NCI-H1105 treated with DMSO at 0.1 percent for 48 hours (cell line): ENCODE measurements around the gene ARHGAP19.
A peak's percentile ranks its signal among the peaks of the same experiment; 100 is the strongest.

Source experiments
- DNase-seq: peaks from one replicate; lab custom pipeline; 2025; lab: John Stamatoyannopoulos, UW

The ARHGAP19 gene

GRCh38 chr10:97228775-97229157 is 63.7 kb downstream of the ARHGAP19 start:
- no peak for DNase-seq

DNA sequence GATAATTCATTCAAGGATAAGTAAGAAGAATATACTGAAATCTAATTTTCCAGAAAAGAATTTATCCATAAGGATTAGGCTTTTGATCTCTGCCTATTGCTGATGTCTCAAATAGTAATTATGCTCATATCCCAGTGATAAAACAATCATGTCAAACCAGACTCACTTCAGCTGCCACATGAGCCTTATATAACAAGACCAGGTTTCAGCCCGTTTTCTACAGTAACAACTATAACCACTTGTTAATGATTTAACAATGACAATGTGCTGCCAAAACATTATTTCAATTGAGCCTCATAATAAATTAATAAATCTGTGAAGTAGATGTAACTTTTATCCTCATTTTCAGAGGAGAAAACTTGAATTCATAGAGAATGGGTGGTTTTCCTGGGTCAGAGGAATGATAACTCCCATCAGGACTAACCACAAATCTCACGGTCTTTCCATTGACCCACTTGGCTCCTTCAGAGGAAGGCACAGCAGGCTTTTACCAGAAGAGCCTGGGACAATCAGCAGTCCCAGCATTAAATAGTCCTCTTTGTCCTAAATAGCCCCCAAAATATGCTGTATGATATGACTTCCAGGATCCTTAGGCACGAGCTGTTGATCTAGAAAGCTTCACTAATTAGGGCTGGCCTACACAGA is 64.2 kb downstream of the ARHGAP19 start:
- DNase-seq: no peak

DNA sequence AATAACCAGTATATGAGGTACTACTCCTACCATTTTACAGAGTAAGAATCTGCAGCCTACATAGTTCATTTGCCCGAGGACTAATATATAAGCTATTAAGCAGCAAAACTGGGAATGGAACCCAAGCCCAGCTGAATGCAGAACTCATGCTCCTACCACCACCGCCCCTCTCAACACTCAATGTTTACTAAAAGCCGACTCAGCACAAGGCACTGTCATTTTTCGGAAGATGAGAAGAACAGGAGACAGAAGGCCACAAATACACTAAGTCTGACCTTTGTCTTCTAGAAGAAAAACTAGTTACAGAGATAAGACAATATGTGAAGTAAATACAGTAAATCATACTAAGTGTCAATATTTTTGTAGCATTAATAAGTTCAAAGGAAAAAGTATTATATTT is 66.0 kb downstream of the ARHGAP19 start:
- DNase-seq: no peak

DNA sequence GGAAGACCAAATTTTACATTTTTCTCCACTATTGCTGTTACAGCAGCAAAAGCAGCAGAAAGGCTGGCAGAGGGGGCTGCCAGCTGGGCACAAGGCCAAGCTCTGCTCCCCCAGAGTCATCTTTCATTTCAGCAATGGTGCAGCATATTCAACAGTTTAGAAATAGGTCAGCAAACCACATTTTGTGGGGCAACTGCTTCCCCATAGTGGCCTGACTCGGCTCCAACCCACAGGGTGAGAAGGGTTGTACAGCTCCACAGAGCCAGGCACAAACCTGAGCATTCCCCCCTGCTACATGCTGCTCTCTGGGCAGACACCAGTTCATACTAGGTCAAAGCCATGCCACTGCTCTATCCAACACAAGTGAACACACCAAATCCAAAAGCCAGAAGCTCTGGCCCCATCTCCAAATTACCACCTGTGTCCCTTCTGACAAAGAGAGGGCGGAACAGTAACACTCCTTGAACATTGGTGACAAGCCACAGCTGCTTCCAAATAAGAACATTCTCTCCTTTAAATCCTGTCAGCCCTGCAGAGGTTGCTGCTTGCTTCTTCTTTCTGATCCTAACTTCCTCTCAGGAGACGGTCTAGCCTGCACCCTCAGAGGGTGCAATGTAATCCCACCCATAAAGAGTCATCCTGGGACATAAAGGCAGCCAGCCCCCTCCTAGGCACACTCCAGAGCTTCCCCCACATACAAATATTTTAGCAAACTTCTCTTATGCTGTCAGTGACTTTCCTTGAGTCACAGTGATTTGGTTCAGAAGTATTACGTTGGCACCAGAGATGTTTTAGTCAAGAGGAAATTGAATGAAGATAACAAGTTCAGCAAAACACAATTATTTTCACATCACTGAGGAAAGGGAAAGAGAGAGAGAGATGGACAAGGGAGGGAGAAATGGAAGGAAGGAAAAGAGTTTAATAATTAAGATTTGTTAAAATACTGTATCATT is 67.7 kb downstream of the ARHGAP19 start:
- DNase-seq: no peak

GRCh38 chr10:97222326-97222961 is 70.0 kb downstream of the ARHGAP19 start:
- DNase-seq: no peak

DNA sequence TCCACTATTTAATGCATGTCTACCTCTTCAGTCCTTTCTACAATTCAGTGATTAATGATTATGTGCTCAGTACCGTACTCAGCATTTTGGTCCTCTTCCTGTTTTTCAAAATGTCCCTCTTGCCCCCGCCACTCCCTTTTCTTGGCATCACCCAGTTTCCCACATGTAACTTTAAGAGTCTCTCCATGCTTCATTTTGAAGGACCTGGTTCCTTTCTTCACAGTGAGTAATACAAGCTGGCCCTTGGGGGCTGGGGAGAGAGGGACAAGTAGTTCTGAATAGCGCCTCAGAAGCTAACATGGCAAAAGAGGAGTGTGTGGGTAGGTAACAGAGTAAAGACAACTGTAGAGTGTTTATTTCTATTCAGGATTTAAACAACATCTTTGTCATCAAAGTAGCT is 72.1 kb downstream of the ARHGAP19 start:
- no peak for DNase-seq

GRCh38 chr10:97217299-97217698 is 75.1 kb downstream of the ARHGAP19 start:
- no peak for DNase-seq

GRCh38 chr10:97215619-97216260 is 76.7 kb downstream of the ARHGAP19 start:
- DNase-seq: no peak

DNA sequence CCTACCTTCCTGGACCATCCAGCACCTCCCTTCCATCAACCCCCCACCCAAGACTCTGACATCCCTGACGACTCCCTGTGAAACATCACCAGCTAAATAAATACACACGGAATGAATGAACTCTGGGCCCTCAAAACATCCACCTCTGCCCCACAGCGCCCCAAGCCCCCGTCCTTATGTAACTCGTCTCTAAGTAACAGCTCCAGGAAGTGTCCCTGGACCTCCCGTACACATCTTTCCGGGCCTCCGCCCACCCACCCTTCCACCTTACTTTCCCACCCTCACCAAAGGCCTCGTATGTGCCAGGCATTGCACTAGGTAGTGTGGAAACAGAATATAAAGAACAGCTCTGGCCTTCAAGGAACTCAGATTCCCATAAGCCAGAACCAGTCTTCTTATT is 79.0 kb downstream of the ARHGAP19 start:
- DNase-seq: no peak

DNA sequence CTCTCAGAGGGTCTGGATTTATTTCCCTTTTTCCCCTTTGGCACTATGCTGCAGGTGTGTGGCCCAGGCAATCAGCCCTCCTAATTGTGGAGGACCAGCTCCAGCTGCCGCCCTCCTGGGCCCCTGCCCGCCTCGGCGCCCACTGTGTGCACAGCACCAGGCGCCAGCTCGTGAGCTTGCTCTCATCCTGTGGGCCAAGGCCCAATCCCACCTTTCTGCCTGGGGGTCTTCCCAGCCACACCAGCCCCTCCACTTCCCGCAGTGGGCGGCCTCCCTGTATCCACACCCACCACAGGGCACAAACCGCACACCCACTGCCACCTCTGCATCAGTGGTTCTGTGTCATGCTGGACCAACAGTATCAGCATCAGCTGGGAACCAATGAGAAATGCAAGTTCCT is 81.2 kb downstream of the ARHGAP19 start:
- no peak for DNase-seq

GRCh38 chr10:97210543-97210960 is 81.9 kb downstream of the ARHGAP19 start:
- peak; percentile 51 for DNase-seq

DNA sequence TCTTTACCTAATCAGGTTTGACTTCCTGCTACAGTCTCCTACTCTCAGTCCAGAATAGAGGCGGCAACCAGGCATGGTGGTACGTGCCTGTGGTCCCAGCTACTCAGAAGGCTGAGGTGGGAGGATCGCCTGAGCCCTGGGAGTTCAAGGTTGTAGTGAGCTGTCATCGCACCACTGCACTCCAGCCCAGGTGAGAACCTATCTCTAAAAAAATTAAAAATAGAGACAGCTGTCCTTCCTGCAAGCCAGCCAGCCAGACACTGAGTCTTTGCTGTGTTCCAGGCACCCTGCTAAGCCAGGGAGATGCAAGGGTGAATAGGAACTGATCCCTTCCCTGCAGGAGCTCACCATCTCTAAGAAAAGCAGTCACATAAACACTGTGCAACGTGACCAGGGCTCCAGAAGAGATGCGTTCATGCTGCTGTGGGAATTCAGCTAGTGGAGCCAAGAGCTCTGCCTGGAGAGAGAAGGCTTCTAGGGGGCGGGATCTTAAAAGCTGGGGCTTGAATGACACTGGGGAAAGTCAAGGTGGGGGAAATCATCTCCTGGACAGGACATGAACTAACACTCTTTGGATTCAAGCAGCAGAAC is 84.6 kb downstream of the ARHGAP19 start:
- no peak for DNase-seq

DNA sequence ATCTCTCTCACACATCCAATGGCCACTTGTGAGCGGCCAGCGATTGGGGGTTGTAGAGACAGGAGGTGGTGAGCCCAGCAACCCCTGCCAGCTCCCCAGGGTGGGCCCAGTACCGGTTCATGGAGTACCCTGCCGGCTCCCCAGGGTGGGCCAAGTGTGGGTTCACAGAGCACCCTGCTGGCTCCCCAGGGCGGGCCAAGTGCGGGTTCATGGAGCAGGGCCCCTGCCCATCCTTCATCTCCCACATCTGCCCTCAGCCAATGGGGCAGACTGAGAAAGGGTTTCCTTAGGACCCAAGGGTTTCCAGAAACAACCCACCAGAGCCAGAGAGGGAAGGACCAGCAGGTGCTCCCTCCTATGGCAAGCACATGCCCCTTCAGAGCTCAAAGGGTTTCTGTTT is 85.3 kb downstream of the ARHGAP19 start:
- no peak for DNase-seq

GRCh38 chr10:97204826-97205679 is 87.4 kb downstream of the ARHGAP19 start:
- no peak for DNase-seq

DNA sequence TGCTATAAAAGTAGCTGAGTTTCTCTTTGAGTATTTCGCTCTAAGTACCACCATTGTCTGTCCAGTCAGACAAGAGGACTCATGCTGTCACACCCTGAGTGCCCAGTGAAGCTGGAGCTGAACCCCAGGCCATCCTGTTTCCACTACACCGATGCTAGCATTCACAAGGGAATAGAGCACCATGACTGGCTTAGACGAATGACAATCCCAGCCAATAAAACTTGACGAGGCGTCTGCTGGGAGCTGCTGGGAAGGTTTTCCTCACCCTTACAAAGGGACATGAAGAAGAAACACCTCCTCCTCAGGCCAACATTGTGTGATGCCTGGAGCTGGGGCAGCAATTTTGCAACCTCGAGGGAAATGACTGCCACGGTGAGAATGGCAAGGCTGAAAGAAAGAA is 89.2 kb downstream of the ARHGAP19 start:
- DNase-seq: no peak

- no peak for DNase-seq
Observed at GRCh38 chr10:97200616-97201015, 91.8 kb downstream of the ARHGAP19 start.

DNA sequence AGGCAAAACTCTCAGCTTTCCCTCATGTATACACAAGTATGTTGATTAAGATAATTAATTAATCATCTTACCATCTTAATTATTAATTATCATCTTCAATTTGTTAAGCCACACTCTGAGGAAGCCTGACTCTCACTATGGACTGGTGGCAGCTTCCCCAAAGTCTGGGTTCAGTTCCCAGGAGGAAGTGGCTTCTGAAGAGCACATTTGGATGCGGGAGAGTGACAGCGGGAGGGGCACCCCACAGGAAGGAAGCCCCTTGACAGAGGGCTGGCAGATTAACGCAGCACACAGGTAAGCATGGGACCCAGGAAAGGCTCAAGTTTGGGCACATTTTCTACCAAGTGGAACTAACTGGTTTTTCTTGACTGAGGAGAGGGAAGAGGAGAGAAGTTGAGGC is 93.3 kb downstream of the ARHGAP19 start:
- DNase-seq: no peak

- DNase-seq: no peak
Observed at GRCh38 chr10:97197030-97197500, 95.4 kb downstream of the ARHGAP19 start.

DNA sequence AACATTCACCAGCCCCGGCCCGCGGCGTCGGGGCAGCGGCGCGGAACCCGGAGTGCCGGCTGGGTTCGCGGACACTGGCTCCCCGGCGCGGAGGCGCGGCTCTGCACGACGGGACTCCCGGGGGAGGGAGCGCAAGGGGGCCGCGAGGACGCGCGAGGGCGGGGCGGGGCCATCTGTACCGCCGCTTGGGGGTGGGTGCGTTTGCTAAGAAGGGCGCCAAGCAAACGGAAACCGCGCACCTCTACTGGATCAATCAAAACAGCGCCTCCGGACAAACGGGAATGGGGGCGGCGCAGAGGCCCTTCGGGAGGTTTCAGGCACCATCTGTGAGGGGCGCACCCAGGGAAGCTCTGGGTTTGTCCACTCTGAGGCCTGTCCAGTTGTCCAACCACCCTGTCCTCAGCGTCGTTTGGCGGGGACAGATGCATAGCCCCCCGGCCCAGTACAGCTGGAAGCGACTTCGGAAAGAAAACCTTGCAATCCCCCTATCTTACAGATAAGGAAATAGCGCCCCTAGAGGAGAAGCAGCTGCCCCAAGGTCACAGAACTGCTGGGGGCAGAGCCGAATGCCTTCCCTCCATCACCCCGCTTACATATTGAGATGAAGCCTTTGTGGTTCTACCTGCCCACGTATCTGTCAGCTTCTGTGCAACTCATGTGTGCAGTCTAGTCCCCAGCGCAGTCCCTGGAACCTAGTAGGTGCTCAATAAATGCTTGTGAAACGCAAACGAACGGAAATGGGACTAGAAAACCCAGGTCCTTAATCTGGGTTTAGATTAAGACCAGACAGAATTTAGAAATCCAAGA is 96.0 kb downstream of the ARHGAP19 start:
- DNase-seq: peak; percentile 75

DNA sequence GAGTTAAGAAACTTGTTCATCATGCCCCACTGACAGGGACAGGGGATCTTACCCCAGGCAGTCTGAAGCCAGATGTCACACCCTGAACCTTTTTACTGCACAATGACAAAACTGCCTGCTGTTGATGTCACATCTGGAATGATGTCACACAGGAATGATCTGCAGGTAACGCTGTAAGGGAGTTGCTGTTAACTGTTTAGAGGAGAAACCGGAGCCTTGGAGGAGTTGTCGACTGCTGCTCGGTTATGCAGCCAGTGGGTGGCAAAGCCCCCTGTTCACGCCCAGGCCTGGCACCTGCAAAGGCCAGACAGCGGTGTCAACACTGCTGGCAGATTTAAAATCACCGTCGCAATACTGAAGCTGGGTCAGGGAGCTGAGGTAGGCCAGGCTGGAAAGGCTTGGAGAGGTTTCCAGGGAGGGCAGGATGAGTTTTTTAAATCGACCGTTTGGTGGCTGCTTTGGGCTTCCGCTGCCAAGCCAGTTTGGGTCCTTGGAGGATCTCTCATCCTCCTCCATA is 96.7 kb downstream of the ARHGAP19 start:
- DNase-seq: no peak
